ENCODE measurements around the gene GASK1A.
"Not testable (repeated sequence)": the region's sequence is repeated elsewhere in the genome, so short reads cannot be mapped to it uniquely, and the experiment has no call there.

Gene GASK1A

GRCh38 chr3:42979044-42979972 lies at the start of gene GASK1A:
TSS of gene GASK1A (plus strand) at chr3:42979311. CDS start at chr3:42979643, 332 bp downstream.
- peak; percentile 14 for DNase-seq

GRCh38 chr3:42934111-42934510 lies 45.0 kb upstream of the GASK1A start:
- DNase-seq: no peak

GRCh38 chr3:42934910-42935309 lies 44.2 kb upstream of the GASK1A start:
- DNase-seq: no peak

- peak; percentile 4 for DNase-seq
These were observed 43.6 kb upstream of the GASK1A start for GRCh38 chr3:42935472-42935871.

GRCh38 chr3:42936157-42936981 lies 42.7 kb upstream of the GASK1A start:
- DNase-seq: no peak

- DNase-seq: no peak
These were observed 41.8 kb upstream of the GASK1A start for GRCh38 chr3:42937334-42937733.

GRCh38 chr3:42942693-42943092 lies 36.4 kb upstream of the GASK1A start:
- no peak for DNase-seq

- DNase-seq: no peak
These were observed 33.1 kb upstream of the GASK1A start for GRCh38 chr3:42946050-42946449.

- DNase-seq: no peak
These were observed 21.5 kb upstream of the GASK1A start for GRCh38 chr3:42957573-42957972.

- DNase-seq: no peak
These were observed 18.8 kb upstream of the GASK1A start for GRCh38 chr3:42960282-42960681.

GRCh38 chr3:42960786-42961185 lies 18.3 kb upstream of the GASK1A start:
- no peak for DNase-seq

- DNase-seq: peak; percentile 37
These were observed 17.5 kb upstream of the GASK1A start for GRCh38 chr3:42961633-42962032.

GRCh38 chr3:42963269-42963668 lies 15.8 kb upstream of the GASK1A start:
- no peak for DNase-seq

GRCh38 chr3:42964266-42964665 lies 14.8 kb upstream of the GASK1A start:
- no peak for DNase-seq

- DNase-seq: no peak
These were observed 8.6 kb upstream of the GASK1A start for GRCh38 chr3:42970557-42970956.

- DNase-seq: no peak
These were observed 7.9 kb upstream of the GASK1A start for GRCh38 chr3:42970976-42971772.

GRCh38 chr3:42974906-42975305 lies 4.2 kb upstream of the GASK1A start:
- DNase-seq: not testable (repeated sequence)

- DNase-seq: no peak
These were observed 3.7 kb upstream of the GASK1A start for GRCh38 chr3:42975456-42975855.

GRCh38 chr3:42975955-42976354 lies 3.2 kb upstream of the GASK1A start:
- no peak for DNase-seq

GRCh38 chr3:42980209-42980608 lies 1.1 kb downstream of the GASK1A start:
- DNase-seq: no peak

GRCh38 chr3:42980909-42981308 lies 1.8 kb downstream of the GASK1A start:
- no peak for DNase-seq

- DNase-seq: no peak
These were observed 3.7 kb downstream of the GASK1A start for GRCh38 chr3:42982645-42983412.

All from NCI-H69 (cell line).